Testis (tissue), 2 donors: Measurements from ENCODE around the gene KCNH4.

Experiments
- POLR2A ChIP-seq: fragments of 450-650 bp; IDR thresholded peaks from one replicate; pipeline ENCODE4 v1.6.1; 2017; ENCODE audit warnings: antibody characterized with exemption, mild to moderate bottlenecking, moderate library complexity
- TF ChIP-seq, protein P1 (sequence below), 3 experiments: fragments of 450-650 bp in 2 of 3; fragments of 200-600 bp in 1 of 3; sonication (generic) in 1 of 3; IDR thresholded peaks; one replicate each; pipeline ENCODE4 v1.5.1; 2016 to 2019; ENCODE audit warnings: antibody characterized with exemption in 3 of 3, mild to moderate bottlenecking in 2 of 3, moderate library complexity in 1 of 3

DNA sequence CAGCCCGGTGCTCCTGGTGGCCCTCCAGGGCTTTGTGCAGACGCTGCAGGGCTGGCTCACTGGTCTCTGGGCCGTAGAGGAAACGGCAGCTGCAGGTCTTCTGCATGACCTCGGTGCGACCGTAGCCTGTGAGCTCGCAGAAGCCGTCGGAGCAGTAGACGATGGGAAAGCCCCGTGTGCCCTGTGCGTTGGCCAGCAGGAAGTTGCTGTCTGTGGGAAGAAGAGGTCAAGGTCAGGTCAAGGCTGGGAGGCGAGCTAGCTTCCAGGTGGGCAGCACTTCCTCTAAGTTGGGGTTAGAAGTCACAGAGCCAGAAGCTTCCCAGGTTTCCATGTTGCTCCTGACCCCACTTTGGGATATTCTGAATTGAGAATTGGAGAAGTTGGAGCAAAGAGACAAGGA lies 2.1 kb downstream of the KCNH4 start:
- TF ChIP-seq, protein P1, sequence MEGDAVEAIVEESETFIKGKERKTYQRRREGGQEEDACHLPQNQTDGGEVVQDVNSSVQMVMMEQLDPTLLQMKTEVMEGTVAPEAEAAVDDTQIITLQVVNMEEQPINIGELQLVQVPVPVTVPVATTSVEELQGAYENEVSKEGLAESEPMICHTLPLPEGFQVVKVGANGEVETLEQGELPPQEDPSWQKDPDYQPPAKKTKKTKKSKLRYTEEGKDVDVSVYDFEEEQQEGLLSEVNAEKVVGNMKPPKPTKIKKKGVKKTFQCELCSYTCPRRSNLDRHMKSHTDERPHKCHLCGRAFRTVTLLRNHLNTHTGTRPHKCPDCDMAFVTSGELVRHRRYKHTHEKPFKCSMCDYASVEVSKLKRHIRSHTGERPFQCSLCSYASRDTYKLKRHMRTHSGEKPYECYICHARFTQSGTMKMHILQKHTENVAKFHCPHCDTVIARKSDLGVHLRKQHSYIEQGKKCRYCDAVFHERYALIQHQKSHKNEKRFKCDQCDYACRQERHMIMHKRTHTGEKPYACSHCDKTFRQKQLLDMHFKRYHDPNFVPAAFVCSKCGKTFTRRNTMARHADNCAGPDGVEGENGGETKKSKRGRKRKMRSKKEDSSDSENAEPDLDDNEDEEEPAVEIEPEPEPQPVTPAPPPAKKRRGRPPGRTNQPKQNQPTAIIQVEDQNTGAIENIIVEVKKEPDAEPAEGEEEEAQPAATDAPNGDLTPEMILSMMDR (IDR thresholded peaks at IDR 0.05), result no peak
- no peak for TF ChIP-seq POLR2A
